Measurements from ENCODE around the gene NTN5.
"Not testable (repeated sequence)": the region's sequence is repeated elsewhere in the genome, so short reads cannot be mapped to it uniquely, and the experiment has no call there.

Gene NTN5

DNA sequence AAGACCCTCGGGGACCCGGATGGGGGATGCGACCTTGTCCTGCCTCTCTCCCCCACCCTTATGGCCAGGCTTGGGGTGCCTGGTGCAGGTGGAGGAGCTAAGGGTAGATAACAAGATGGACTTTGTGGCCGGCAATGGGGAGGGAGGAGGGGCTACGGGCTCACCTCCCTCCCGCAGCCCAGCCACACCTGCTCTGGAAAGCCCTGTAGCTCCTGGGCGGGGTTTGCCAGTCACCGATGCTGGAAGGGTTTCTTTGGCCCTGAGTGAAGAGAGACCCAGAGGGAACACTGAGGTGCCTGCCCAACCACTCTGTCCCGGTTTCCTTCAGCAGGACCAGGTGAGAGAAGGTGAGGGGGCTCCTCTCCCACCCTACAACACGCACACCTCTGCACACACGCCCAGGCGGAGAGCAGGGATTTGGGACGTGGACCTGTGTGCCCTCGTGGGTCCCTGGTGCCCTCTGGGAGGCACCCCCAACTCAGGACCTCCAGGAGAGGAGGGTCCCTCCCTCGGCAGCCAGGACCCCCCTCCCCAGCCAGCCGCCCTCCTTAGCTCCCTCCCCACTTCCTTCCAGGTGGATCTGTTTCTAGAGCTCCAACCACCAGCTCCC is 23.0 kb upstream of the NTN5 start, which contains the start of gene FUT2:
TSS of gene FUT2 (plus strand) at position 229 of the 610 bp plus-strand sequence. CDS start 6,986 bp downstream, outside the sequence.
- DNase-seq: no peak

DNA sequence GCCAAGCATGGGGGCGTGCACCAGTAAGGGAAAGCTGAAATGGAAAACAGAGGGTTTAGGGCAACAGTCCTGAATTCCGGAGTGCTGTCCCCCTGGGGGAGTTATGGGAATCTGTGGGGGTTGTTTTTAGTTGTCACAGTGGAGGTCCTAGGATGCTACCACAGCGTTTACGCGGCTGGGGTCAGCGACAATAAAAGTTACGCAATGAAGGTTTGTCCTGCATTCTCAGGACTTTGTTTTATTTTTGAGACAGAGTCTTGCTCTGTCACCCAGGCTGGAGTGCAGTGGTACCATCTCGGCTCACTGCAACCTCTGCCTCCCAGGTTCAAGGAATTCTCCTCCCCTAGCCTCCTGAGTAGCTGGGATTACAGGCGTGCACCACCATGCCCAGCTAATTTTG is 20.8 kb upstream of the NTN5 start:
- not testable (repeated sequence) for DNase-seq

DNA sequence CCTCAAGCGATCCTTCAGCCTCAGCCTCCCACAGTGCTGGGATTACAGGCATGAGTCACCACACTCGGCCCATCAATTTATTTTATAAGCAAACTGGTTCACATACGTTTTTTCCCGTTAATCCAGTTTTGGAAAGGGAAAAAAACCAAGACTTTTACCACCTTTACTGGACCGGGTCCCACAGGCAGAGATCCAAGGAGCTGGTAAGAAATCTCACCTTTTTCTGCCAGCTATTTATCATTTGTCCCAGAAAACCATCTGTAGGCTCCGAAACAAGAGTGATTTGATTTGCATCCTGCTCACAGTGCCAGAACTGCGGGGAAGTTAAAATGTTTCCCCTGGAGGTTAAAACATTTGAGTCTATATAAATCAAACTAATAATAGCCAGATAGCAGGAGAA is 16.6 kb upstream of the NTN5 start:
- no peak for DNase-seq

DNA sequence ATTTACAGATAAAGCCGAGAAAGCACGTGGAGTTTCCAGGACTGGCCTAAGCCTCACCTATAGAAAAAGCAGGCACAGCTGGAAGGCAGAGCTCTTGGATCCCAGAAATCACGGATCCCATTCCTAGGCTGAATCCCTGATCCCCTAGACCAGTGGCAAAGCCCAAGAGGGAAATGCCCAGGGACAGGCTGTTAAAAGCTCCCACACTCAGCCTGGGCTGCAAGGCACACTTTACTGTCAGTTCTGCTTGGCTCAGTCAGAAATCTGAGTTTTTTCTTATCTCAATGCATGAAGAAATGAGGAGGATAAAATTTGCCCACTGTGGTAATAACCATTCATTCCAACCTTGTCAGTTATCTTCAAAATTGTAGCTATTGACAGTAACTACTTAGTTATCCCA is 15.0 kb upstream of the NTN5 start:
- no peak for DNase-seq

DNA sequence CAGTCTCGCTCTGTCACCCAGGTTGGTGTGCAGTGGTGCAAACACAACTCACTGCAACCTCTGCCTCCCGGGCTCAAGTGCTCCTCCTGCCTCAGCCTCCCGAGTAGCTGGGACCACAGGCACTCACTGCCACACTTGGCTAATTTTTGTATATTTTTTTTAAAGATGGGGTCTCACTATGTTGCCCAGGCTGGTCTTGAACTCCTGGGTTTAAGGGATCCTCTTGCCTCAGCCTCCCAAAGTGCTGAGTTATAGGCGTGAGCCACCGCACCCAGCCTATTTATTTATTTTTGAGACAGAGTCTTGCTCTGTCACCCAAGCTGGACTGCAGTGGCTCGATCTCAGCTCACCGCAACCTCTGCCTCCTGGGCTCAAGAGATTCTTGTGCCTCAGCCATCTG is 13.8 kb upstream of the NTN5 start:
- not testable (repeated sequence) for DNase-seq

DNA sequence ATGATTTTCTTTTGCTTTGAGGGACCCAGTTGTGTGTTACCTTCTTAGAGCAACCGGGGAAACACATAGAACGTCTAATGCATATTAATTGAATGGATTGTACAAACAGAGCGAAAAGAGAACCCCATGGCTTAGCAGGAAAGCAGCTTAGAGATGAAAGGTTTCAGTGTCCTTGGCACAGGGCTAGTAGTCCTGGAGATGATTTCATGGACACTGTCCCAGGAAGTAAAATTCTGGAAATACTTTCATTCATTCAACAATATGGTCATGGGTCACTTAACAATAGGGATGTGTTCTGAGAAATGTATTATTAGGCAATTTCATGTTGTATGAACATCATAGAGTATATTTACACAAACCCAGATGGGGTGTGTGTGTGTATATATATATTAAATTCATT is 13.3 kb upstream of the NTN5 start:
- no peak for DNase-seq

DNA sequence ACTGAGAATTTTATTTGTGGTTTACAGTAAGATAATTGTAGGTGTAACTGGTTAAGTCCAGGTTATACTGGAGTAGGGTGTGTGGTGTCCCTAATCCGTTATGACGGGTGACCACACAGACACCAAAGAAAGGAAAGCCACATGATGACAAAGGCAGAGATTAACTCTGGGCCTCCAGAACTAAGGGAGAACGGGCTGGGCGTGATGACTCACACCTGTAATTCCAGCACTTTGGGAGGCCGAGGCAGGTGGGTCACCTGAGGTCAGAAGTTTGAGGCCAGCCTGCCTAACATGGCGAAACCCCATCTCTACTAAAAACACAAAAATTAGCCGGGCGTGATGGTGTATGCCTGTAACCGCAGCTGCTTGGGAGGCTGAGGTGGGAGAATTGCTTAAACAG is 12.8 kb upstream of the NTN5 start:
- no peak for DNase-seq

DNA sequence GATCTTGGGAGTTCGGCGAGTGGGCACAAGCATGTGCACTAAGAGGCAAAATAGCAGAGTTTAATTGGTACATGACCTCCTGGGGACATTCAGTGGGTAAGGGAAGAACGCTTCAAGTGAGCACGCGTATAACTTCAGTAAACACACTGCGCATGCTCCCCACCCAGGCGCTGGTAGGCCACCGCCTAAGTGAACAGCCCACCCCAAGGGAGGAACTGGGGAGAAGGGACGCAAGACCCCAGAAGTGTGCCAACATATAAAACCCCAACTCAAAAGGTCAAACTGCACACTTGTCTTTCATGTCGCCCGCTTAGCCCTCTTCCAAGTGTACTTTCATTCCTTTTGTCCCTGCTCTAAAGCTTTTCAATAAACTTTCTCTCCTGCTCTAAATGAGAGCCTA is 10.5 kb upstream of the NTN5 start:
- no peak for DNase-seq

DNA sequence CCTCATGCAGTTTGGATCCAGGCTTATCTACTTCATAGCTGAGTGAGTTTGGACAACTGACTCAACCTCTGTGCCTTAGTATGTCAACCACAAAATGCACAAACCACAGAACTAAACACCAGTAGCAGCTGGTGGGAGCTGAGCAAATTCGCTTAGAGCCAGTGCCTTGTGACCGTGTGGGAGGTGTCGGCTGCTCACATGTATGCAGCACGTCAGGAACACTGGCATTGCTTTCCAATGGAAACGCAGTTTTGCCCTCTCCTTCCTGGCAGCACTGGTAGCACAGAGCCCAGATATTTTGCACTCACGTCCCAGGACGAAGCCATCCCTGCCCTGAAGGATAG is 8.3 kb upstream of the NTN5 start:
- DNase-seq: no peak

DNA sequence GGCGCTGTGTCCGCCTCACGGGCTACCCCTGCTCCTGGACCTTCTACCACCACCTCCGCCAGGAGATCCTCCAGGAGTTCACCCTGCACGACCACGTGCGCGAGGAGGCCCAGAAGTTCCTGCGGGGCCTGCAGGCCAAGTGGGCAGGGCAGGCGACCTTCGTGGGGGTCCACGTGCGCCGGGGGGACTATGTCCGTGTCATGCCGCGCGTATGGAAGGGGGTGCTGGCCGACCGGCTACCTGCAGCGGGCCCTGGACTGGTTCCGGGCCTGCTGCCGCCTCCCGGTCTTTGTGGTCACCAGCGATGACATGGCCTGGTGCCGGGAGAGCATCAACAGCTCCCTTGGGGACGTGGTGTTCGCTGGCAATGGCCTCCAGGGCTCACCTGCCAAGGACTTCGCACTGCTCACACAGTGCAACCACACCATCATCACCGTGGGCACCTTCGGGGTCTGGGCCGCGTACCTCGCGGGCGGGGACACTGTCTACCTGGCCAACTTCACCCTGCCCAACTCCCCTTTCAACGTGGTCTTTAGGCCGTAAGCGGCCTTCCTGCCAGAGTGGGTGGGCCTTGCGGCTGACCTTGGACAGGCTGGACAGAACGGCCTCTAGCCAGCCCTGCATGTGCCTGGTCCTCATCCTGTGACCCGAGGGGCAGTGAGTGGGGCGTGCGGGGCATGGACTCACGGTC is 7.8 kb upstream of the NTN5 start:
- no peak for DNase-seq

DNA sequence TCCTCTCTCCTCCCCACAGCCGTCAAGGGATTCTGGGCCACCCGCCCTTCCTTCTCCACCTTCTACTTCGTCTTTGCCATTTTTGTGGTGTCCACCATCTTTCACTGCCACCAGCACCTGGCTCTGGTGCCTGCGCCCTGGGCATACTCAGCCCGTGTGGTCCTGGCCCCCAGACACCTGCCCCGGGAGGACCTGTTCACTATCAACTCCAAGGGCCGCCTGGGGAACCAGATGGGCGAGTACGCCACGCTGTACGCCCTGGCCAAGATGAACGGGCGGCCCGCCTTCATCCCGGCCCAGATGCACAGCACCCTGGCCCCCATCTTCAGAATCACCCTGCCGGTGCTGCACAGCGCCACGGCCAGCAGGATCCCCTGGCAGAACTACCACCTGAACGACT is 7.2 kb upstream of the NTN5 start:
- DNase-seq: not testable (repeated sequence)

DNA sequence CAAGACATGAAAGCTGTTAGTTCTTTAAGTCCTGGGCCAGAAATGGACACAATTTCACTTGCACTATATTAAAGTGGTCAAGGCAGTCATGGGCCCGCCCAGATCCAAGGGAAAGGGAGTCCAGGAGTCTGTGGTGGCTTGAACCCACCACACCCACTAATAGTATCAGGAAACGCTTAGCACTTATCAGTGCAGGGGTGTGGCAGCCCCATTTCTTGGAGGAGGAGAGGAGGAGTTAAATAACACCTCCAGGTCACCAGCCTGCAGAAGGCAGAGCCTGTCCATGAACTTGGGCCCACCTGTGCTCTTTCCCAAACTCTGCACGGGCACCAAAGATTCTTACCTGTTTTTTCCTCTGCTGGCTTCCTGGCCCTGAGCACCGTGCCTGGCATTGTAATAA is 5.4 kb upstream of the NTN5 start:
- DNase-seq: no peak

DNA sequence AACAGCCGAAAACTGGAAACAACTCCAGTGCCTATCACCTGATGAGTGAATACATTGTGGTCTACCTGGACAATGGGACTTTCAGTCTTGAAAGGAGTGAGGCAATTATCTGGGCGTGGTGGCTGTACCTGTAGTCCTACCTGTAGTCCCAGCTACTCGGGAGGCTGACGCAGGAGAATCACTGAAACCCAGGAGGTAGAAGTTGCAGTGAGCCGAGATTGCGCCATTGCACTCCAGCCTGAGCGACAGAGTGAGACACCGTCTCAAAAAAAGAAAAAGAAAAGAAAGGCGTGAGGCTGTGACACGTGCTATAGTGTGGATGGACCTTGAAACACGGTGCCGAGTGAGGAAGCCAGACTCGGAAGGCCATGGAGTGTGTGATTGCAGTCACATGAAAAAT is 4.1 kb upstream of the NTN5 start:
- no peak for DNase-seq

DNA sequence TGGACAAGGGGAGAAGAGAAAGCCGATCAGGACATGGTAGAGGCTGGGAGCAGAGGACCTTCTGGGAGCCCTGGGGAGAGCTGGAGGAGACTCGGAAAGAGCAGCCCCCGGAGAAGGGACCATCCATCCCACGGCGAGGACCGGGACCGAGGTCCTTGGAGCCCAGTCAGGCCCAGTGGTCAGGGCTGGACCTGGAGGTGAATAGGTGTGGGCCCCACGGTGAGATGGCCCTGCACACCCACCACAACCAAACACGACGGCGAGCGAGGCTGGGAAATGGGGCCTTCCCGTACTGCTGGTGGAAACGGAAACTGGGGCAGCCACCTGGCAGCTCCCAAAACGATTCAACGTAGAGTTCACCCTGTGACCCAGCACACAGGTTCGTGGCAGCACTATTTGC is 3.7 kb upstream of the NTN5 start:
- DNase-seq: no peak

DNA sequence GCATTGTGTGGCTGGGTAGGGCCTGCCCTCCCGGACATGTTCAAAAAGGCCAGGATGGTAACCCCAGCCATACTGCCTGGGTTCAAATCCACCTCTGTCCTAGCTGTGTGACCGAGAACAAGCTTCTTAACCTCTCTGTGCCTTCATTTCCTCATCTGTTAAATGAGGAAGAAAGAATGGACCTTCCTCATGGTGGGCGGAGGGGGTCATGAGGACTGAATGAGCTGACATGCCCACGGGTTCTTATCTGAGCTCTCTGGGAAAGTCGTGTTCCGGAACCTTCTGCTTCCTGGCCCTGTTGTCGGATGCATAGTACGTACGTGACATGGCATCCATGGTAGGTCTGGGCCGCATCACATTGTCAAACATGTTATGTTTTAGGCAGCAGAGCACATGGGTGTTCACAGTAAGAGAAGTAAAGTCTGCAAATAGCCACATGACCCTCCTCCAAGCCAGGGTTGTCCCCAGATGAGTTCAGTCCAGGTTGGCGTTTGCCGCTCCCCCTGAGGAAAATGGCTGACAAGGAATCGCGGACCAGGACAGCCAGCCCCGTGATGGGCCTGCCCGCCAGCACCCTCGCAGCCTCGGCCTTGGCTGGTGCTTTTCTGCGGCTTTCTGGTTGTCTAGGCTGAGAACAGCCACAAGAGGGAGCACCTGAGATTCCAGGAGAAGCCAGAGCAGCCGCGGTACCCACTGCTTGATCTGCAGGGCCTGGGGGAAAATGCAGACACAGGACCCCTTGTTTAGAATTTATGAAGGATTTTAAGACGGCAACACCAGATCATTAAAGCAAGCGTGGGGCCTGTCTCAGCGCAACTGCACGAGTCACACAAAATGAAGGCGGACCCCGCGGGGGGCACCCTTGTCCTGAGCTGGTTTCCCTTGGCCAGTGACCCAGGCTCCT is 2.4 kb upstream of the NTN5 start:
- no peak for DNase-seq

DNA sequence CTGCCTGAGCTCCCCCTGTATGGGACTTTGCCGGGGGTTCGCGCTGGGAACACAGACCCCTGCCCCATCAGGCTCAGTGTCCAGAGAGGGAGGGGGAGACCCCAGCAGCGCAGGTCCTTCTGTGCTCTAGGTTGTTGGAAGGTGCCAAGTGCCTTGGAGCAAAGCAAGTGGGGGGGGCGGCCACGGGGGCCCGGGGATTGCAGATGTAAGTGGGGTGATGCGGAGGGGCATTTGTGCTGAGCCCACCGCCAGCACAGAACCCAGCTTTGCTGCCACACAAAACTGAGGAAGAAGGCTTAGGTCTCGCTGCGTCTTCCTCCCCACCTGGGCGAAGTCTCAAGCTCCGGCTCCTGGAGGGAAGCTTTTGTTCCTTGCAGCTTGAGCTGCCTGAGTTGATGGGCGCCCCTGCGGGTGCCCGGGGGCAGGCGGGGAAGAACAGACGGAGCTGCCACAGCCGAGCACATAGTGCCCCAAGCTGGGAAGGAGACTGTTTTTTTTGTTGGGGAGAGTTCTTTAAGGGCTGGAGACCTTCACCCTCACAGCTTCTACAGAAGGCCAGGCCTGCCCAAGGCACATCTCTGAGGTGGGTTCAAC is 1.5 kb upstream of the NTN5 start:
- no peak for DNase-seq

DNA sequence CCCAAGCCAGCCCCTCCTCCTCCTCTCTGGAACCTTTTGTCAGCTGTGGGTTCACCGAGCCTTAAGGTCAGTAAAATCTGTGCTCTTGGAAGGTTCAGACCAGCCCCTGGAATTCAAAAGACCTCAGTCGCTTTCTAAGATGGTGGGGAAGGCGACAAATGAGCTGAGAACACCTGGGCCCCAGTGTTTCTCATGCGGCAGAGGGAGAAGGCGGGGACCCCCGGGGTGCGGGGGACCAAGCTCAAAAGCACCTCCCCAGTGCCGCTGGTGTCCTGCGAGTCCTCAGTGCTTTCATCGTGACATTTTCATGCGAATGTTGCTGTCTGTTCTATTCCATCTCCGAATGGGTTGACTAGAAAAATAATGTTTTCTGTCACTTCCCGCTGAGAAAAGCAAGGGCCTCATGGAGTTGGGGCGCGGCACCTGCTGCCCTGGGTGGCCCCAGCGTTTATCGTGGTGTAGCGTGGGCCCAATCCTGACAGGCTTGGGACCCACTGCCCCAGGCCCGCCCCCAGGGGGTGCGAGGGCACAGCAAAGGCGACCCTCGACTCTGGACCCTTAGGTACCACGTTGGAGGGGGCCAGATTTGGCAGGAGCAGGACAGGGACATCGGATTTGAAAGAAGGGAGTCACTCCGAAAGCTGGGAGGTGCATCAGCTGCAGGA is 751 bp upstream of the NTN5 start:
- DNase-seq: no peak

DNA sequence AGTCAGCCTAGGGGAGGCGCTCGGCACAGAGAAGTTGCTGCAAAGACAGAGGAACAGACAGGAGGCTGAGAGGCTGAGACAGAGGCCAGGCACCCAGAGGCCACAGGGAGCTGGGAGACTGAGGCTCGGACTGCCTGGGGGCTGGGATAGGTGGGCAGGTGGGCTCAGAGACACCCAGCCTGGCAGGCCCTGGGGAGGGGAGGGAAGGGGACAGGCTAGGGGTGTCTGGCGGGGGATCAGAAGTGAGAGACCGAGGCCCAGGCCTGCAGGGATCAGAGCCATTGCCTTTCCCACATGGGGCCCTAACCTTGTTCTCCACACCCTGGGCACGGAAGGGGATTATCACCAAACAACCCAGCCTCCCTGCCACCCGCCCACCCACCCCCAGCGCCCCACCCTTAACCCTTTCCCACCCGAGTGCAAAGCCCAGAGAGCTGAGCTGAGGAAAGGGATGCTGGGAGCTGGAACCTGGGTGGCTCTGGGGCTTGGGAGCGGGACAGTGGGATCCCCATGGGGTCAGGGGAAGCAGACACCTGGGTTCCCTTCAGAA is 1.3 kb downstream of the NTN5 start:
- DNase-seq: no peak

DNA sequence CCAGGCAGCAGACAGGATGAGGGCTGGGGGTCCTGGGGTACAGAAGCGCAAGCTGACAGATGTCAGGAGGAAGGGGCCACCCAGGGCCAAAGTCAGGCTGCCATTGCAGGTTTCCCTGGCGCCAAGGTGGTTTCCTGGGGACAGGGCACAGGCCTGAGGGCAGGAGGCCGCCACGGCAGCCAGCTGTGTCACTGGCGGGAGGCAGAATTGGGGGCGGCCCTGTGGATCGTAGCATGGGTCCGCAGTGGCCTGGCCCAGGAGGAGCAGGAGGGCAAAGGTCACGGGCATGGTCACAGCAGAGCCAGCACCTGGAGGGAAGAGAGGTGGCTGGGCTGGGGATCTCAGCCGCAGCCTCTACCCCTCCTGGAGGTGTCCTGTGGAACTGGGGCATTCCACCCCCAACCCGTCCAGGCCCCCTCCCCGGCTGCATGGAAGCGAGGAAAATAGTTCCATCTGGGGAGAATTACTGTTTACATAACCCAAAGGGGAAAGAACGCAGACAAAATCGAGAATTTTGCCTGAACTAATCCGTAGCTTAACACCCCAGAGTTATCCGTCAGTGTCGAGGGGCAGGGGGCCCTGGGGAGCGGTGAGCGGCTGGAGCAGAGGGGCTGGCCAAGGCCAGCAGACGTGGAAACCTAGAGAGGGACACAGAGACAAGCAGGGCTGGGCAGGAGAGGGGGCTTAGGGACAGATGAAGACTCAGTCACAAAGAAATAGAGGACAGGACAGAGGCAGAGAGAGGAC is 1.9 kb downstream of the NTN5 start:
- no peak for DNase-seq

DNA sequence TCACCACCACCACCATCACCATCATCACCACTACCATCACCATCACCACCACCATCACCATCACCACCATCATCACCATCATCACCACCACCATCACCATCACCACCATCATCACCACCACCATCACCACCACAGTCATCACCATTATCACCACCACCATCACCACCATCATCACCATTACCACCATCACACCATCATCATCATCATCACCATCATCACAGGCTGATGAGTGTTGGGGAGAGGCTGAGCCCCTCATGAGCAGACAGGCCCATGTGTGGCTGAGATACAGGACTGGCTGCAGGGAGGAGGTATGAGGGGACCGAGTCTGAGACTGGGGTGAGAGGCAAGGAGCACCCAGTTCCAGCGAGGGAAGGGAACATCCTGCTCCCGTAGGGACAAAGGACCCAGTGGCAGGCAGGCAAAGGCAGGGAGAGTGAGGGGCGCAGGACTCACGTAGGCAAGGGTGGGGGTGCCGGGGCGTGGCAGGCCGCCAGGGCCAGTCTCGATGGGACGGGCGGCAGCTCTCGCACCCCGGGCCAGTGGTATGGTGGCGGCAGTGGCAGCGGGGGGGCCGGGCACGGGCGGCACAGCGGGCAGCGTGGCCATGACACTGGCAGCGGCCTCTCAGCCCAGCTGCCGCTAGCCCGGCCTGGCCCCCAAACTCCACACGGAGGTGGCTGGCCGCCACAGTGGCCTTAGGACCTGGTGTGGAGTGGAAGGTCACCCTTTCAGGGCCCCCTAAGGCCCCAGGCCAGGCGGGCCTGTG is 2.7 kb downstream of the NTN5 start:
- no peak for DNase-seq

DNA sequence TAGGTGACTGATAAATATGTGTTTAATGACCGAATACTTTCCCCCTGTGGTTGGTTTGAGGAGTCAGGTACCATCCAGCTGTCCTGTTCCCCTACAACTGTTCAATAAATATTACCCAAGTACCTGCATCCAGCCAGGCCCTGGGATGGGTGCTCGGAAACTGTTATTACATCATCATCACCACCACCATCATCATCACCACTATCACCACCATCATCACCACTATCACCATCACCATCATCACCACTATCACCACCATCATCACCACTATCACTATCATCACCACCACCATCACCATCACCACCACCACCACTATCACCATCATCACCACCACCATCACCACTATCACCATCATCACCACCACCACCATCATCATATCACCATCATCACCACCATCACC is 4.1 kb downstream of the NTN5 start:
- DNase-seq: no peak

Data from NCI-H1417 treated with DMSO at 0.1 percent for 48 hours (cell line).